ENCODE data around the gene RMI2.

RMI2 gene

DNA sequence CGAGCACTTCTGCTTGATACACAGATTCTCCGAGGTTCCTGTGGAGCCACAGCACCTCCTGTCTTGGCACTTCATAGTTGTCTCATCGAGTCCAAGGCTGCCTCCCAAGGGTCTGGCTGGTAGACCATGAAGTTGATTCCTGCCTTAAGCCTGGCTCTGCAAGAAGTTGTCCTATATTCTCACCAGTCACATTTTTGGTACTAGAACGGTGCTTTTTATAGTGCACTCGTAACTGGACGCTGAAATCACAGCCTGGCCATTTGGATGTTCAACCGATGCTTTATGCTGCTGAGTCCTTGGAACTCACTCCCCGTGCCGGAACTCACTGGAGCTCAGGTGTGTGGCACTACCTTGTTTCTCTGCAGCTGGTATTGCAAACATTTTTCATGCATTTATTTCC lies 35.6 kb downstream of the RMI2 start:
- DNase-seq (ENCODE audit: low spot score) (no peak), FAIRE-seq (no peak)

DNA sequence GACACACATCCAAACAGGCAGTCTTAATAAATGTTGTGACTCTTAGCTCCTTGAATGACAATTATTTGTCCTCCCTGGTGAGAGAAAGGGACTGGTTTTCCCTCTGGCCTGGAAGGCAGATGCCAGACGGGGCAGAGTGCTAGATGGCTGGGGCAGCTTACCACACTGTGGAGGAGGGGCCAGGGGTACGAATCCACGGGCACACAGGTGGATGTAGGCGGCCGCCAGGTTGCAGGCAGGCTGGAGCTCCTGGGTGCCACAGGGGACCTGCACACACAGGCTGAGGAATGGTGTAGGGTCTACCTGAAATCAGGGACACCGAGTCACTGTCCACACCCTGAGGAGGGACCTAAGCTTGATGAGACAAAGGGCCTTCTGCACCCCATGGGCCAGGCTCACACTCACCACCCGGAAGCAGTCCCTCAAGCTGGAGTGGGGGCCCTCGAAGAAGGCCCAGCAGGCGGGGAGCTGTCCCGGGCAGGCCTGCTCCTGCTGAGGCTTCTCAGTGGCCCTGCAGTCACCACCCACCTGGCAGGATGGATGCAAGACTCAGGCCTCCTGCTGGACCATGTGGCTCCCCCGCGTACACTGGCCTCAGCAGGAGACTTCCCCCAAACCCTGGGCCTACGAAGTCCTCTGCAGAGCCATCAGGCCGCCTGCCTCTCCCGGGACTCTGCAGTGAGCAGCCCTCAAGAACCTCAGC lies 38.4 kb downstream of the RMI2 start:
- FAIRE-seq (no peak), DNase-seq (ENCODE audit: low spot score) (no peak)

DNA sequence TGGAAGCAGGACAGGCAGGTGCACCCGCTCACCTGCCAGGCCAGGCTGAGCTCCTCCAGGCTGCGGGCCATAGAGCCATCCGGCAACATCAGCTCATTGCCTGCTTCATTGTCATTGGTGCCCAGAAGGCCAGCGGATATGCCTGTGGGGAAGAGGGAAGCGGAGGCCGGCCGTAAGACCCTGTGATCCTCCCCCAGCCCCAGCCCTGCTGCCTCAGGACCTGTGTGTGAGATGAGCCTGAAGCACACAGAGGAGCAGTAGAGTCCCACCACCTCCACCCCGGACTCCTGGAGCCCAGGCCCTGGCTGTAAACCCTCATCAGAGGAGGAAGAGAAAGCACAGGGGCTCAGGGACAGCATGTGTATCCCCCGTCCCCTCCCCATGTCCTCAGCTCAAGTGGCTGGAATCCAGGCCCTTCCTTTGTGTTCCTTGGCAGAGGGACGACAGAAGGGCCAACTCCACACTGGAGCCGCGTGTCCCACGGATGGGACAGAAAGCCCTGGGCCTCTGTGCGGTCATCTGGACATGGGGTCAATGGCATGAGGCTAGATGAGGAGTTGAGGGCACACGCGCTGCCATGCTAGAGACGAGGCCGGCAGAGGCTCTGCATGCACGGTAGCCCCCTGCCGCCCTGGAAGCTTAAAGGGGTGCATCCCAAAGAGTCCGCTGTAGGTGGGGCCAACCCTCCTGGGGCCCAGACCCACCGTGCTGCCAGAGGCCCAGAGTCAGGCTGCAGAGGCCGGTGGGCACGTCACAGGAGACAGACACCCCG lies 39.1 kb downstream of the RMI2 start:
- FAIRE-seq: no peak
- no peak for DNase-seq (ENCODE audit: low spot score)

DNA sequence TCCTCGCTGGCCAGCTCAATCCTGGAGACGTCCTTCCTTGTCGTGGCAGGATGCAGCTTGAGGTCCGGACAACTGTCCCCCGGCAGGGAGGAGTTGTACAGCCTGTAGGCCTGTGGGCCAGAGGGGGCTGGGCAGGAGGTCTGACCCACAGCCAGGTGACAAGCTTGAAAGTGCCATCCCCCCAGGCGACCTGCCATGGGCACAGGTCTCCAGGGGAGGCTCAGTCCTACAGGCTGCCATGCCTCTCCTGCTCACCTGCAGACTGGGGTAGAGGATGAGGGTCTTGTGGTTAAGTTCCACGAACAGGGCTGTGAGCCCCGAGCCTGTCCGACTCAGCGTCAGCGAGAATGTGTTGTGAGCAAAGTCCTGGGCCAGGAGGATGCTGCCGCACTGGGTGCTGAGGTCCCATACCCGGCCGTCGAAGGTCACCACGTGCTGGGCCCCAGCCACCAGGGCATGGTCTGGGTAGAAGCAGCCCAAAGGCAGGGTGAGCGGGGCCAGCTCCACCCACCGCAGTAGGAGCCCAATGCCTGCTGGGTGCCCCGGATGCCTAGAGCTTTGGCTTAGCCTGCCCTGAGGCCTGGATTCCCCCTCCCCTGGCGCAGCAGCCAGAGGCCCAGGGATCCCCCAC lies 39.8 kb downstream of the RMI2 start:
- no peak for FAIRE-seq

DNA sequence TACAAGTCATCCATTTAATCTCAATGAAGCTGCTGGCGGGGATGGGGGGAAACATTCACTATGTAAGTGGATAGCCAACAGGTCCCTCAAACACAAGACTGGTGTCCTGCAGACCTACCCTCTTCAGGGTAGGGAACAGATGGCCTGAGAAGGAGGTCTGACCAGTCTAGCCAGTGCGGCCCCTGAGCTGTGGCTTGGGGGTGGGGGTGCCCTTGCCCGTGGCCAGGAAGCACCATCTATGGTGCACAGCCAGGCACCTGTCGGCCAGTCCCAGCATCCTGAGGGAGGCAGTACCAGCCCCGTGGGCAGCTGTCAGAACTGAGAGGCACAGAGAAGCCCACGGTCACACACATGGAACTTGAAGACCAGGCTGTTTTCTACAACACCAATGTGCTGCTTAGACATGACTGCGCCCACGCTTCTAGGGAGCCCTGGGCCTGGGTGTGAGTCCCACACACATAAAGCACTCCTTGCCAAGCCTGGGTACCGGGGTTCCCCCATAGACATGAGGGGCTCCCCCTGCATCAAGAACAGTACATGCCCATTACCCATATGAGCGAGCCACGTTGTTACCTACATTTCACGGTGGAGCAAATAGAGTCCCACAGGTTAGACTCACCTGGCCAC lies 40.9 kb downstream of the RMI2 start:
- DNase-seq (ENCODE audit: low spot score) (no peak), FAIRE-seq (peak; percentile 35)

More for the DNA sequence above, 39.8 kb downstream of the RMI2 start:
- DNase-seq (ENCODE audit: low spot score): no peak

DNA sequence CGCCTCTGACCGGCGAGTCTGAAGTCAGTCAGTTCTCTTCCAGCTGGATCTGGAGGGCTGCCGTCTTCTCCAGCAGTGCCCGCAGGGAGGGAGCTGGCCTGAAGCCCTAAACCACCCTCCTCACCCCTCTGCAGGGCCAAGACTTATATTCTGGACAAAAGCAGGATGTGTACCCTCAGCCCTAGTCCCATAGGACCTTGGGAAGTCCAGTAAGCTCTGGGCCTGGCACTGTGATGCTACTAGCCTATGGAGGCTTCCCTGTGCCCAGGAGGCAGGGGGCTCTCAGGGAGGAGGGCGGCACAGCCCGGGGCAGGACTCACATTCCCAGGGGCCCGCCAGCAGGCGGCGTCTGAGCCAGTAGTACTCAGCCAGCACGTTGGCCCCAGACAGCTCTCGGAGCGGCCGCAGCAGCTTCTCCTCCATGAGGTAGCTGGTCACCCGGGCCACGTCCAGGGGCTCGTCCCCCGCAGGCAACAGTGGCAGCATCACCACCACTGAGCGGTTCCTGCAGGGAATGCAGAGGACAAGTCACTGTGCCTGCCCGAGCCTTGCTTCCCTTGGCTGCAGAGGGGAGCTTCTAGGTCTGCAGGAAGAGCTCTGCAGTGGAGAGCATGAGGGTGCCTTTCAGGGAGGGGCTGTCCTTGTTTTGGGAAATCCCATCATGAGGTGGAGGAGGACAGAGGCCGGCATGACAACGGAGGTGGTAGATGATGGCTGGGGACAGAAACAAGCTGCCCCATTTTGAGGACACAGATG lies 41.7 kb downstream of the RMI2 start:
- FAIRE-seq (no peak), DNase-seq (ENCODE audit: low spot score) (no peak)

DNA sequence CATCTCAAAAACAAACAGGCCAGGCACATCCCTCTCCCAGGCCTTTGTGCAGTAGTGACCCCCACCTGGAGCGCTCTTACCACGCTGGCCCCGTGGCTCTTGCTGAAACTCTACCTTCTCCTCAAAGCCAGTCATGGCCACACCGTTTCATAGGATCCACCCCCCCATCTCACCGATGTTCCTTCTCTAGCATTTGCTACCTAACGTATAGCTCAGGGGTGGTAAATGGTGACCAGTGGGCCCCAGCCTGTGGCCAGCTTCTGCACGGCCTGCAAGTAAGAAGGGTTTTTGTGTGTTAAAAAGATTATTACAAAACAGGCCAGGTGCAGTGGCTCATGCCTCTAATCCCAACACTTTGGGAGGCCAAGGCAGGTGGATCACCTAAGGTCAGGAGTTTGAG lies 43.8 kb downstream of the RMI2 start:
- DNase-seq (ENCODE audit: low spot score) (no peak), FAIRE-seq (no peak)

DNA sequence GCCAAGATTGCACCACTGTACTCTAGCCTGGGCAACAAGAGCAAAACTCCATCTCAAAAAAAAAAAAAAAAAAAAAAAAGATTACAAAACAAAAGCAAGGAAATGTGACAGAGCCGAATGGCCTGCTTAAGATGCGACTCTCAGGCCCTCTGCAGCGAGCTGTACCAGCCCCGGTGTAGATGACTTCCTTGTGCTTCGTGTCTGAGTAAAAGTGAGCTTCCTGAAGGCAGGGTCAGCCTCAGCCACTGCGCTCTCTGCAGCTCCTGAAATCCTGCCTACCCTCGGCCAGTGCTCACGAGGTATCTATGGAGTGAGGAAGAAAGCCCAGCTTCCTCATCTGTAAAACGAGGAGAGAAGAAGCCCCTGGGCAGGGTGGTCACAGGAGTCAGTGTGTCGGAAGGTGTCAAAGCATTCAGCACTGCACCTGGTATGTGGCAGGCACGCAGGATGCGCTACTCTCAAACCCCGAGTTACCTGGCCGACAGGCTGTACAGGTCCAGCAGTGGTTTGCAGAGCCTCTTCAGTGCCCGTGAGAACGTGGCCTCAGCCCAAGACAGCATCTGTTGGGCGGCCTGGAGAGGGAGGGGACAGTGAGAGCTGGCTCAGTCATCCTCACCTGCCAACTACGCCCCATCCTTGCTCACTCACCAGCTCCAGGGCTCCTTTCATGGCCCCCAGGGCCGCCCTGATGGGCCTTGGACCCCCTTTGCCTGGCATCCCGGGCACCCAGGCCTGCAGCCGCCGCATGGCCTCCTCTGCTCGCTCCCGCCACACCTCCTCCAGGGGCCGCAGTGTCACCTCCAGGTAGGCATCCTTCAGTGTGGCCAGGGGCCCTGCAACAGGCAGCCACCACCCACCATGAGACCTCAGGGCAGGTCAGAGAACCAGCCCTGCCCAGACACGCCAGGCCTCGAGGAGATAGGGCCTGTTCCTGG lies 44.6 kb downstream of the RMI2 start:
- FAIRE-seq: no peak

DNA sequence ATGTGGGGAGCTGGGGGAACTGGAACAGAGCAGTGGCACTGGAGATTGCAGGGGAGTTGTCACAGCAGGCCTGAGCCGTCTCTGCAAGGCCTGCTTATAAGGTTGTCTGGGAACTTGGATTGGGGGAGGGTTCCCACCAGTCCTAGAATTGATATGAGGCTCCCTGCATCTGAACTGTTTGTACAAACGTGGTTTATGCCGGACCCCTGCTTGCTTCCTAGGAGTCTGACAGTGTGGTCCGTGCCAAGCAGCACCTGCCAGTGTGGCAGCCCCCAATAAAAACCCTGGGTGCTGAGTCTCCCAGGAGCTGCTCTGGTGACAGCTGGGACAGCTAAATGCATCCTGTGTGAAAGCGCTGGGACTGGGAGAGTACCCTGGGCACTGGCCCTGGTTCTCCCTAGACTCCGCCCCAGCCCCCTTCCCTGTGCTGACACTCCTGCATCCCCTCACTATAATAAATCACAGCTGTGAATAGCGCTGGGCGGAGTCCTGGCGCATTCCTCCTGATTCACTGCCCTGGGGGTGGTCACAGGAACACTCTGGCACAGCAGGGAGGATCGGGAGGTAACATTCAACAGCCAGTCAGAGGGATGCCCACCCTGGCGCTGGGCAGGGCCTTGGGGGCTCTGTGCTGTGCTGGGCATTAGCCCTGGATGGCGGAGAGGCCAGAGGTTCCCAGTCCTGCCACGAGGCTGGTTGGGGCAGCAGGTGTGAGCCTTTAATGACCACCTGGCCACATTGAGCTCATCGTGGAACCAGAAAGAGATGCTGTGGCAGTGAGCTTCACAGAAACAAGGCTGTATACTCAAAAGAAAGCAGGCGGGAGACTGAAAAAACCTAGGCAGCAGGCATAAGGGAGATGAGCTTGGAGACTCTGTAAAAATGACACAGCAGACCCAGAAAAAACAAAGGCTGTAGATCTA lies 45.6 kb downstream of the RMI2 start:
- no peak for FAIRE-seq
- DNase-seq (ENCODE audit: low spot score): no peak

More for the DNA sequence above, 44.6 kb downstream of the RMI2 start:
- DNase-seq (ENCODE audit: low spot score): no peak

DNA sequence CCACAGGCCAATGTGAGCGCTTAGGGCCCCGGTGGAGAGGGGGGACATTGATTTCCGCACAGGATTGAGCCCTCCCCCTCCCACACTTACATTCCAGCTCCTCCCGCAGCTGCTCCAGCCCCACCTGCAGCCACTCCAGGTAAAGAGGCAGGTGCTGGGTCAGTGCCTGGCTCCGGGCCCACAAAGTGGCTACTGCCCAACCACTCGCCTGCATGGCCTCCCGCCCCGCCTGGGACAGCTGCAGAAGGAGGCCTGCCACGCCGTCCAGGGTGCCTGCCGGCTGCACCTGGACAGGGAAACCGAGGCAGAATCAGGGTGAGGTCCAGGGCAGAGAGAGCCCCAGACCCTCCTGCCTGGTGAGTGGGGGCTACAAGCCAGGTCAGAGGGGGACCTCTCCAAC lies 46.3 kb downstream of the RMI2 start:
- FAIRE-seq (no peak), DNase-seq (ENCODE audit: low spot score) (no peak)

DNA sequence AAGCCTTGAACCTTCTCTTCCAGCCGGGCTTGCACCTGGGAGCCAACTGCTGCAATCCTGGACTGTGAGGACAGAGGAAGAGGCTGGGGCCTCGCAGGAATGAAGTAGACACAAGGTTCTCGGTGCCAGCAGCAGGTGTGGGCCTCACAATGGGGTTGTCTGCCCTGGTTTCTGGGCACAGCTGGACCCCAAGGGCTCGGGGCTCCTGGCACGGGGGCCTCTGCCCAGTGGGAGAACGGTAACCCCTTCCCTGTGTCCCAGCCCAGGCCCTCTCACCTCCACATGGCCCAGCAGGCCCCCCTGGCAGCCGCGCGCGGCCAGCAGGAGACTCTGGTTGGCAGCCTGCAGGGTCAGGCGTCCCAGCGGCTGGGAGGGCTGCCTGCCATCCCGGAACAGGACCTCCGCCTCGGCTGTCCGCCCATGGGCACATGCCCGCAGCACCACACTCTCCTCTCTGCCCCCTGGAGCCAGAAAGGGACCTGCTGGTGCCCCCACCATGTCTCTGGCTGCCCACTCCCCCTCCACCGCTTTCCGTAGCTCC lies 46.9 kb downstream of the RMI2 start:
- FAIRE-seq (no peak), DNase-seq (ENCODE audit: low spot score) (no peak)

DNA sequence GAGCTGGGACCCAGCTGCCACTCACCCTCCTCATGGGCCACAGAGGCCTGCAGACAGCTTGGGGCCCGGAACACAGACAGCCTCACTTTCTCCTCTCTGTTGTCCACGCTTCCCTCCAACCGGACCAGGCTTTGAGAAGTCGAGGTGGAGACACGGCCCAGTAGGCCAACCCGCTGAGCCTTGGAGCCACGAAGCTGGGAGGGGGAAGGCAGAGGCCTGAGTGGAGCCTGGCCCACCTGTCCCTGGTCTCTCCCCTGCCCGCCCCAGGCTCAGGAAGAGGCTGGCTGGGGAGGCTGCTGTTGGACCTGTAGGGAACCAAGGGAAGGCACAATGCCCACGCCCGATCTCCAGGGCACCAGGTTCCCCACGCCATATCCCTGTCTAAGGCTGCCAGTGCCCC lies 48.1 kb downstream of the RMI2 start:
- FAIRE-seq (no peak), DNase-seq (ENCODE audit: low spot score) (no peak)

DNA sequence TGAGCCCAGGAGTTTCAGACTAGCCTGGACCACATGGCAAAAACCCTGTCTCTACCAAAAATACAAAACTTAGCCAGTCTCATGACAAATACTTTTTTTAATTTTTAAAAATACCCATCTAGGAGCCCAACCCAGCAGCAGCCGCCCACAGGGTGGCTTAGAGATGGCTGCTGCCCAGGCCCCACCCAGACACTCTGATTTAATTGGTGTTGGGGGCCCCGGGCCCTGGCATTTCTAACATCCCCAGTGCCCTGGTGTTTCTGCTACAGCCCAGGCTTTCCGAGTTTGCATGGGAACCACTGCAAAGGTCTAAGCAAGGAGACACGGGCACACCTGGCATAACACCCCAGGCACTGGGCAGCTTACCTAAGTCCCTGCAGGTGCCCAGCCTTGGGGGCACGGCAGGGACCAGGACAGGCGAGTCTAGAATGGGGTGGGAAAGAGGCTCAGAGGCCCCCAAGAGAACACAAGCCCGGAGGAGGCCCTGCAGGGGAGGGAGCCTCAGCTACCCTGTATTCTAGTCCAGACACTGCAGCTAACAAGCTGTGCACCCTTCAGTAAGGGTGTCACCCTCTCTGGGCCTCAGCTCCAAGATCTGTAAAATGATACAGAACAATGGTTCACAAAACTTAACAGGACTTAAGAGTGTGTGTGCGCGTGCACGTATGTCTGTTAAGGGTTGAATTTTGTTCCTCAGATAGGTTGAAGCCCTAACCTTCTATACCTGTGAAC lies 48.8 kb downstream of the RMI2 start:
- DNase-seq (ENCODE audit: low spot score): no peak

DNA sequence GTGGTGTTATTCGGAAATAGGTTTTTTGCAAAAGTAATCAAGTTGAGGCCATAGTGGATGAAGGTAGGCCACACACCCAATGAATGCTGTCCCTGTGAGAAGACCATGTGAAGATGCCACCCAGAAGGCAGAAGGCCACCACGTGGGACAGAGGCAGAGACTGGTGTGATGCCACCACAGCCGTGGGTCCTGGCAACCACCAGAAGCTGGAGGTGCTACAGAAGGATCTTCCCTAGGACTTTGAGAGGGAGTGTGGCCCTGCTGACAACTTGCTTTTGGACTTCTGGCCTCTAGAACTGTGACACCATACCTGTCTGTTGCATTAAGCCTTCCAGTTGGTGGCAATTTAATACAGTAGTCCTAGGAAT lies 49.3 kb downstream of the RMI2 start:
- FAIRE-seq (no peak), DNase-seq (ENCODE audit: low spot score) (no peak)

More for the DNA sequence above, 48.8 kb downstream of the RMI2 start:
- FAIRE-seq: peak; percentile 77

DNA sequence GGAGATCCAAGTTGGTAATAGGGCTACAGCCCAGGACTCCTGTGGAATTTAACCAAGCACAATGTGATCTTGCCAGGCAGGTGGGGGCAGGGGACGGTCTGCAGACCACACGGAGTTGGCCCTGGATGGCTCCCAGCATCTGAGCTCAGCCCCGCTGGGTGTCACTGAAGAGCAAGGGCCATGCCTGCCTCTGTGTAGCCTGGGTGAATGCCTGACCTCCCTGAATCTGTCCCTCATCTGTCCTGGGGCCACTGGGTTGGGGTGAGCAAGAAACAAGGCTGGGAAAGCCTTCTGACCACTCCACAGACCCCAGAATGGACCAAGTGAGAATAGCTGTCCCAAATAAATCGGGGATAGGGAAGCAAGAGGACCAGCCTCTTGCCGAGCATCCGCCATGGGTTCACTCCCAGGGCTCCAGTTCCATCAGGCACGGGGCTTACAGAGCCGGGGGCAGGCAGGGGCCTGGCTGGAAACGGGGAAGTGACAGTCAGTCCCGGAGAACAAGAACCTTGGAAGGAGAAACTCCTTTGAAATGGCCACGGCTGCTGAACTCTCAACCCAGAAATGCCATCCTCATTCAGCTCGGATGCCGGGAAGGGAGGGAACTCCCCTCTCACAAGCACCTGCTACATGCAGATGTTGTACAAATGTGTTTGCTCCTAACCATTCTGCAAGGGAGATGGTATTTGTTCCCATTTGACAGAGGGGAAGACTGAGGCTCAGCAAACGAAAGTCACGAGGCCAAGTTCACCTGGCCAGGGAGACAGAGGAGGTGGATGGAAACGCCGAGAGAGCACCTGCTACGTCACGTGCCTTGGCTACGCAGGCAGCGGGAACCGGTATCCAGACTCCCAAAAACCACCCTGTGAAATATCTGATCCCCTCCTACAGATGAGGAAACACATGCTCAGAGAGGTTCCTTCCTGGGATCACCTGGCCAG lies 50.0 kb downstream of the RMI2 start:
- no peak for DNase-seq (ENCODE audit: low spot score)
- FAIRE-seq: peak; percentile 32

DNA sequence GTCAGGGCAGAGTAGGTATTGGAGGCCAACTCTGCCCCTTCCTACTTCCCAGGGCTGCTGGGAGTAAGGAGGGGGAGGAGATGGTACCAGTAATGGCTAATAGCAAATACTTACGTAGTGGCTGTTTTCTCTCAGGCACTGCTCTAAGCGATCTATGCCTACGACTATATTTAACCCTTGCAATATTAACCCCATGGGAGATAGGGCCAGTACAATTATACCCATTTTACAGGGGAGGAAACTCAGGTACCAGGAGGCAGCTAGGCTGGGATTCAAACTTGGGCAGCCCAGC lies 50.6 kb downstream of the RMI2 start:
- FAIRE-seq (no peak), DNase-seq (ENCODE audit: low spot score) (no peak)
